Loucy (cell line): ENCODE results near the gene NR1H2.

Experiments used
- CTCF ChIP-seq: fragments of 200-600 bp; sonication (generic); conservative IDR thresholded peaks from 2 replicates; pipeline ENCODE4 v1.5.1; 2014; ENCODE audit warnings: mild to moderate bottlenecking, antibody characterized with exemption, low read length
- EZH2phosphoT487 ChIP-seq: fragments of 200-600 bp; IDR thresholded peaks from 2 replicates; pipeline ENCODE4 v1.6.1; 2018; ENCODE audit warnings: antibody characterized with exemption, mild to moderate bottlenecking, moderate library complexity, borderline replicate concordance

DNA sequence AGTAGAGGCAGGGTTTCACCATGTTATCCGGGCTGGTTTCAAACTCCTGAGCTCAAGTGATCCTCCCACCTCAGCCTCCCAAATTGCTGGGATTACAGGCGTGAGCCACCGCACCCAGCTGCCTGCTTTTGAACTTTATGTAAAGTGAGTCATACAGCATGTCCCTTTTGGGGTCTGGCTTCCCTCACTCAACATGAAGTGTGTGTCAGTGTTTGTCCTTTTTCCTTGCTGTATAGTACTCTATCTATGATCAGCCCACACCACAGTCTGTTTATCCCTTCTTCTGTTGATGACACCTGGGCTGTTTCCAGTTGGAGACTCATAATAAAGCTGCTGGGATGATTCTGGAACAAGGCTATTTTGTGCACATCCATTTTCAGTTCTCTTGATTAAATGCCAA lies 44.6 kb downstream of the NR1H2 start:
- TF ChIP-seq CTCF (no peak), EZH2phosphoT487 (no peak)
